MM.1S (cell line): Measurements from ENCODE around the gene MSI1.

ENCODE experiments used
- CTCF ChIP-seq: fragments of 300-600 bp; sonication (generic); IDR thresholded peaks from 2 replicates; pipeline ENCODE4 v1.5.1; 2016; ENCODE audit warnings: antibody characterized with exemption, low read length, mixed read lengths
- EZH2phosphoT487 ChIP-seq: fragments of 300-600 bp; sonication (generic); IDR thresholded peaks from 2 replicates; pipeline ENCODE4 v1.6.1; 2018; ENCODE audit warnings: antibody characterized with exemption, low read length

- TF ChIP-seq CTCF (no peak), EZH2phosphoT487 (no peak)
These were observed 36.4 kb downstream of the MSI1 start for GRCh38 chr12:120332523-120332922.
